ENCODE data around the gene FNBP1. TPM values are rescaled to one million over a fixed set of nuclear protein-coding genes. Genes with fewer than 3 reads are reported as not detected.
"Not testable (repeated sequence)": the region's sequence is repeated elsewhere in the genome, so short reads cannot be mapped to it uniquely, and the experiment has no call there.

The FNBP1 gene
- total and polyA plus RNA-seq, 2 of the 13 experiments (the other 11 are each of a cell fraction or from before 2014, with no cell fraction given) = 5.4 to 19.5 TPM

DNA sequence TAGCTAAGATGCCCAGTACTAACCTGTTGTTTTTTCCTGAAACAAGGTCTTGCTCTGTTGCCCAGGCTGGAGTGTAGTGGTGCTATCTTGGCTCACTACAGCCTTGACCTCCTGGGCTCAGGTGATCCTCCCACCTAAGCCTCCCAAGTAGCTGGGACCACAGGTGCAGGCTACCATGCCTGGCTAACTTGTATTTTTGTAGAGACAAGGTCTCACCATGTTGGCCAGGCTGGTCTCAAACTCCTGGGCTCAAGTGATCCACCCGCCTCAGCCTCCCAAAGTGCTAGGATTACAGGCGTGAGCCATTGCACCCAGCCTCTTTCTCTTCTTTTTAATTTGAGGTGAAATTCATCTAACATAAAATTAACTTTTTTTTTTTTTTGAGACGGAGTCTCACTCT, 21.1 kb downstream of the FNBP1 start:
- peaks cover 28% of the 10 kb centered on the region for H3K4me1 ChIP-seq (ENCODE audit: insufficient read depth, low read length)
- H3K9me3 ChIP-seq (ENCODE audit: low read length); DNase-seq (ENCODE audit: low spot score); POLR2A ChIA-PET; CTCF ChIA-PET (ENCODE audit: low intra/inter-chr PET ratio, low total read pairs); H3K9ac ChIP-seq (ENCODE audit: insufficient read depth, low read depth, low read length); ATAC-seq; H3K4me2 ChIP-seq (ENCODE audit: low read depth, low read length); H3K27me3 ChIP-seq (ENCODE audit: control insufficient read depth in 1 of 2, insufficient read depth in 2 of 2, low read length in 2 of 2); H4K20me1 ChIP-seq (ENCODE audit: insufficient read depth, low read length); H3K27ac ChIP-seq (ENCODE audit: extremely low read length, insufficient read depth, low read length); H3K36me3 ChIP-seq (replicated peaks in 1 of 2; ENCODE audit: control insufficient read depth in 1 of 2, insufficient read depth in 2 of 2, low read length in 2 of 2); intact Hi-C loops (cut with micrococcal nuclease; ENCODE audit: unreplicated experiment); in situ Hi-C loops (cut with HindIII; ENCODE audit: extremely low pct_ligation_motif_present, low pct_unique_long_range_greater_than_20kb); H3K4me3 ChIP-seq (replicated peaks in 1 of 3; ENCODE audit: insufficient read depth in 1 of 3, low read depth in 2 of 3, low read length in 3 of 3); BruUV-seq (replicated peaks); H2AFZ ChIP-seq (ENCODE audit: low read length); FAIRE-seq: not testable (repeated sequence)
- peaks cover 17% of the 10 kb centered on the region for H3K79me2 ChIP-seq (ENCODE audit: insufficient read depth, low read length)
- WGBS (ENCODE audit: low lambda C conversion rate) = 100% methylated on average over 3 of the region's 3 CpGs

DNA sequence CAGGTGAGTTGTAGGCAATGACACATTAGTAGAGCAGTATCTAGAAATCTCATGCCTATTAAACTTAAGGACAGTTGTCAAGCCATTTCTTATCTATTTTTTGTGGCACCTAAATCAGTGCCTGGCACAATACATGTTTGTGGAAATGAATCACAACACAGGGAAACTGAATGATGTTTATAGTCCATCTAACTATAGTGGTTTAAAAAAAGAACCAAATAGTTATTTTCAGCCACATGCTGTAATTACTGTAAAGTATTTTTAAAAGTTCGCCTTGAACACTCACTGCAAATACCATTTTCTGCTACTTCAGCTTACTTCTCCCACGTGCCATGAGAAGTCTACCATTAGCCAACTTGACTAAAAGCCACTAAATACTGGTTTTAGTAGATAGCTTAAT, 21.9 kb downstream of the FNBP1 start:
- Histone ChIP-seq H3K27ac (ENCODE audit: extremely low read length, insufficient read depth, low read length) (no peak overlapping the region), H4K20me1 (ENCODE audit: insufficient read depth, low read length) (no peaks in the 10 kb centered on the region), H3K4me3 (replicated peaks in 1 of 3; ENCODE audit: insufficient read depth in 1 of 3, low read depth in 2 of 3, low read length in 3 of 3) (no peak overlapping the region), H3K36me3 (replicated peaks in 1 of 2; ENCODE audit: control insufficient read depth in 1 of 2, insufficient read depth in 2 of 2, low read length in 2 of 2) (no peaks in the 10 kb centered on the region), H3K9me3 (ENCODE audit: low read length) (peaks cover 2% of the 10 kb centered on the region; the same call in 1 of the 2 replicates), H3K9ac (ENCODE audit: insufficient read depth, low read depth, low read length) (no peak overlapping the region), H3K79me2 (ENCODE audit: insufficient read depth, low read length) (peaks cover 15% of the 10 kb centered on the region), H3K4me1 (ENCODE audit: insufficient read depth, low read length) (peaks cover 27% of the 10 kb centered on the region), H2AFZ (ENCODE audit: low read length) (no peak overlapping the region), H3K27me3 (ENCODE audit: control insufficient read depth in 1 of 2, insufficient read depth in 2 of 2, low read length in 2 of 2) (no peaks in the 10 kb centered on the region), H3K4me2 (ENCODE audit: low read depth, low read length) (no peak overlapping the region)
- no peak for ATAC-seq
- FAIRE-seq = no peak
- no TSS peak for BruUV-seq (replicated peaks)
- in situ Hi-C loops (cut with HindIII; ENCODE audit: extremely low pct_ligation_motif_present, low pct_unique_long_range_greater_than_20kb) = no loop called here
- 97% methylated on average over 2 of the region's 2 CpGs for WGBS (ENCODE audit: low lambda C conversion rate)
- no peak for TF ChIP-seq AHR (CRISPR knock-in tag; IDR thresholded peaks at IDR 0.05)
- TF ChIP-seq TAF1 (CRISPR knock-in tag; IDR thresholded peaks at IDR 0.05) = no peak
- no peak for TF ChIP-seq TOPORS (CRISPR knock-in tag; IDR thresholded peaks at IDR 0.05)
- no peak for TF ChIP-seq ZNF749 (CRISPR knock-in tag; IDR thresholded peaks at IDR 0.05; ENCODE audit: borderline replicate concordance)
- no peak for DNase-seq (ENCODE audit: low spot score)
- ChIA-PET CTCF (ENCODE audit: low intra/inter-chr PET ratio, low total read pairs) (no interaction called here), POLR2A (no interaction called here)
- intact Hi-C loops (cut with micrococcal nuclease; ENCODE audit: unreplicated experiment) = no loop called here
